PFSK-1 (cell line): ENCODE measurements around the gene ZNF580.

Experiments
- FOXP2 ChIP-seq: optimal IDR thresholded peaks from 2 replicates; pipeline ENCODE3; 2011; ENCODE audit warnings: borderline replicate concordance, control low read depth, inconsistent platforms; ENCODE audit not compliant: insufficient read depth; ENCODE audit errors: extremely low read length, extremely low read depth
- POLR2AphosphoS5 ChIP-seq: IDR thresholded peaks from 2 replicates; pipeline ENCODE4 v1.6.1; 2012; ENCODE audit warnings: low read depth, mild to moderate bottlenecking, control low read depth, low read length, moderate library complexity
- REST ChIP-seq, 2 experiments: IDR thresholded peaks; 2 replicates each; pipeline versions ENCODE4 v1.6.1 to v1.8.0; 2011 to 2012; ENCODE audit warnings: low read depth in 2 of 2, low read length in 2 of 2, control low read depth in 1 of 2, inconsistent platforms in 1 of 2, mild to moderate bottlenecking in 1 of 2, moderate library complexity in 1 of 2; ENCODE audit not compliant: insufficient read depth in 1 of 2
- SIN3A ChIP-seq: IDR thresholded peaks from 2 replicates; pipeline ENCODE4 v1.6.1; 2012; ENCODE audit warnings: mild to moderate bottlenecking, low read length, moderate library complexity, borderline replicate concordance; ENCODE audit not compliant: insufficient read depth
- TAF1 ChIP-seq: IDR thresholded peaks from 2 replicates; pipeline ENCODE4 v1.6.1; 2012; ENCODE audit warnings: low read length, control low read depth, borderline replicate concordance; ENCODE audit not compliant: insufficient read depth

ZNF580 gene

GRCh38 chr19:55602104-55603001 is 38.4 kb upstream of the ZNF580 start:
- TF ChIP-seq SIN3A = no peak
- TF ChIP-seq POLR2AphosphoS5 = no peak
- TF ChIP-seq FOXP2 = no peak
- TF ChIP-seq TAF1 = no peak
- no peak for TF ChIP-seq REST (IDR thresholded peaks at IDR 0.05; ENCODE audit: insufficient read depth in 1 of 2, low read depth in 2 of 2, low read length in 2 of 2)

- no peak for TF ChIP-seq FOXP2
- no peak for TF ChIP-seq SIN3A
- no peak for TF ChIP-seq REST (IDR thresholded peaks at IDR 0.05; ENCODE audit: insufficient read depth in 1 of 2, low read depth in 2 of 2, low read length in 2 of 2)
- no peak for TF ChIP-seq POLR2AphosphoS5
- no peak for TF ChIP-seq TAF1
These were observed 37.7 kb upstream of the ZNF580 start for GRCh38 chr19:55603115-55603514.

- TF ChIP-seq REST (IDR thresholded peaks at IDR 0.05; ENCODE audit: insufficient read depth in 1 of 2, low read depth in 2 of 2, low read length in 2 of 2) = no peak
- no peak for TF ChIP-seq TAF1
These were observed 37.1 kb upstream of the ZNF580 start for GRCh38 chr19:55603581-55604292.

- TF ChIP-seq FOXP2 (peak; percentile 6), SIN3A (no peak), REST (IDR thresholded peaks at IDR 0.05; ENCODE audit: insufficient read depth in 1 of 2, low read depth in 2 of 2, low read length in 2 of 2) (no peak)
These were observed 35.6 kb upstream of the ZNF580 start for GRCh38 chr19:55605207-55605636.
